ENCODE results near the gene RSU1.

- TF ChIP-seq, protein P1, sequence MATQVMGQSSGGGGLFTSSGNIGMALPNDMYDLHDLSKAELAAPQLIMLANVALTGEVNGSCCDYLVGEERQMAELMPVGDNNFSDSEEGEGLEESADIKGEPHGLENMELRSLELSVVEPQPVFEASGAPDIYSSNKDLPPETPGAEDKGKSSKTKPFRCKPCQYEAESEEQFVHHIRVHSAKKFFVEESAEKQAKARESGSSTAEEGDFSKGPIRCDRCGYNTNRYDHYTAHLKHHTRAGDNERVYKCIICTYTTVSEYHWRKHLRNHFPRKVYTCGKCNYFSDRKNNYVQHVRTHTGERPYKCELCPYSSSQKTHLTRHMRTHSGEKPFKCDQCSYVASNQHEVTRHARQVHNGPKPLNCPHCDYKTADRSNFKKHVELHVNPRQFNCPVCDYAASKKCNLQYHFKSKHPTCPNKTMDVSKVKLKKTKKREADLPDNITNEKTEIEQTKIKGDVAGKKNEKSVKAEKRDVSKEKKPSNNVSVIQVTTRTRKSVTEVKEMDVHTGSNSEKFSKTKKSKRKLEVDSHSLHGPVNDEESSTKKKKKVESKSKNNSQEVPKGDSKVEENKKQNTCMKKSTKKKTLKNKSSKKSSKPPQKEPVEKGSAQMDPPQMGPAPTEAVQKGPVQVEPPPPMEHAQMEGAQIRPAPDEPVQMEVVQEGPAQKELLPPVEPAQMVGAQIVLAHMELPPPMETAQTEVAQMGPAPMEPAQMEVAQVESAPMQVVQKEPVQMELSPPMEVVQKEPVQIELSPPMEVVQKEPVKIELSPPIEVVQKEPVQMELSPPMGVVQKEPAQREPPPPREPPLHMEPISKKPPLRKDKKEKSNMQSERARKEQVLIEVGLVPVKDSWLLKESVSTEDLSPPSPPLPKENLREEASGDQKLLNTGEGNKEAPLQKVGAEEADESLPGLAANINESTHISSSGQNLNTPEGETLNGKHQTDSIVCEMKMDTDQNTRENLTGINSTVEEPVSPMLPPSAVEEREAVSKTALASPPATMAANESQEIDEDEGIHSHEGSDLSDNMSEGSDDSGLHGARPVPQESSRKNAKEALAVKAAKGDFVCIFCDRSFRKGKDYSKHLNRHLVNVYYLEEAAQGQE (IDR thresholded peaks at IDR 0.05; ENCODE audit: low read depth, low read length), result no peak
- TF ChIP-seq, protein P2, sequence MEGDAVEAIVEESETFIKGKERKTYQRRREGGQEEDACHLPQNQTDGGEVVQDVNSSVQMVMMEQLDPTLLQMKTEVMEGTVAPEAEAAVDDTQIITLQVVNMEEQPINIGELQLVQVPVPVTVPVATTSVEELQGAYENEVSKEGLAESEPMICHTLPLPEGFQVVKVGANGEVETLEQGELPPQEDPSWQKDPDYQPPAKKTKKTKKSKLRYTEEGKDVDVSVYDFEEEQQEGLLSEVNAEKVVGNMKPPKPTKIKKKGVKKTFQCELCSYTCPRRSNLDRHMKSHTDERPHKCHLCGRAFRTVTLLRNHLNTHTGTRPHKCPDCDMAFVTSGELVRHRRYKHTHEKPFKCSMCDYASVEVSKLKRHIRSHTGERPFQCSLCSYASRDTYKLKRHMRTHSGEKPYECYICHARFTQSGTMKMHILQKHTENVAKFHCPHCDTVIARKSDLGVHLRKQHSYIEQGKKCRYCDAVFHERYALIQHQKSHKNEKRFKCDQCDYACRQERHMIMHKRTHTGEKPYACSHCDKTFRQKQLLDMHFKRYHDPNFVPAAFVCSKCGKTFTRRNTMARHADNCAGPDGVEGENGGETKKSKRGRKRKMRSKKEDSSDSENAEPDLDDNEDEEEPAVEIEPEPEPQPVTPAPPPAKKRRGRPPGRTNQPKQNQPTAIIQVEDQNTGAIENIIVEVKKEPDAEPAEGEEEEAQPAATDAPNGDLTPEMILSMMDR (IDR thresholded peaks at IDR 0.05 in 2 of 3, conservative IDR thresholded peaks at IDR 0.05 in 1 of 3; ENCODE audit: control insufficient read depth in 2 of 3, extremely low read depth in 1 of 3, insufficient read depth in 1 of 3, low read depth in 3 of 3, low read length in 3 of 3), result no peak
- TF ChIP-seq, protein P3, sequence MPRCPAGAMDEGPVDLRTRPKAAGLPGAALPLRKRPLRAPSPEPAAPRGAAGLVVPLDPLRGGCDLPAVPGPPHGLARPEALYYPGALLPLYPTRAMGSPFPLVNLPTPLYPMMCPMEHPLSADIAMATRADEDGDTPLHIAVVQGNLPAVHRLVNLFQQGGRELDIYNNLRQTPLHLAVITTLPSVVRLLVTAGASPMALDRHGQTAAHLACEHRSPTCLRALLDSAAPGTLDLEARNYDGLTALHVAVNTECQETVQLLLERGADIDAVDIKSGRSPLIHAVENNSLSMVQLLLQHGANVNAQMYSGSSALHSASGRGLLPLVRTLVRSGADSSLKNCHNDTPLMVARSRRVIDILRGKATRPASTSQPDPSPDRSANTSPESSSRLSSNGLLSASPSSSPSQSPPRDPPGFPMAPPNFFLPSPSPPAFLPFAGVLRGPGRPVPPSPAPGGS (IDR thresholded peaks at IDR 0.05; ENCODE audit: borderline replicate concordance, insufficient read depth, low read depth, low read length, poor library complexity, severe bottlenecking), result no peak
- TF ChIP-seq MAX (IDR thresholded peaks at IDR 0.05; ENCODE audit: low read depth, low read length) (no peak), MYC (IDR thresholded peaks at IDR 0.05; ENCODE audit: insufficient read depth, insufficient read length, insufficient replicate concordance, low read length, severe bottlenecking) (no peak), GABPA (IDR thresholded peaks at IDR 0.05; ENCODE audit: low read depth) (no peak), USF2 (IDR thresholded peaks at IDR 0.05; ENCODE audit: borderline replicate concordance, low read depth, low read length) (no peak), STAT3 (IDR thresholded peaks at IDR 0.05; ENCODE audit: low read depth, low read length) (no peak), CREM (IDR thresholded peaks at IDR 0.05; ENCODE audit: low read depth) (no peak), TAF1 (IDR thresholded peaks at IDR 0.05; ENCODE audit: borderline replicate concordance, low read depth, low read length) (no peak), LARP7 (IDR thresholded peaks at IDR 0.05) (no peak)
- TF ChIP-seq, protein P4, sequence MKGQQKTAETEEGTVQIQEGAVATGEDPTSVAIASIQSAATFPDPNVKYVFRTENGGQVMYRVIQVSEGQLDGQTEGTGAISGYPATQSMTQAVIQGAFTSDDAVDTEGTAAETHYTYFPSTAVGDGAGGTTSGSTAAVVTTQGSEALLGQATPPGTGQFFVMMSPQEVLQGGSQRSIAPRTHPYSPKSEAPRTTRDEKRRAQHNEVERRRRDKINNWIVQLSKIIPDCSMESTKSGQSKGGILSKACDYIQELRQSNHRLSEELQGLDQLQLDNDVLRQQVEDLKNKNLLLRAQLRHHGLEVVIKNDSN (IDR thresholded peaks at IDR 0.05; ENCODE audit: borderline replicate concordance, extremely low read length, insufficient read depth, low read depth, low read length), result no peak
Measured at GRCh38 chr10:16640153-16640552, 177.1 kb downstream of the RSU1 start.
